Measurements from ENCODE around the gene TMEM132C. TPM values are rescaled to one million over a fixed set of nuclear protein-coding genes. Genes with fewer than 3 reads are reported as not detected.

The TMEM132C gene
- total RNA-seq, 6 experiments from 2014 or later = 0.04 to 0.19 (median 0.06) TPM; not detected in 3

DNA sequence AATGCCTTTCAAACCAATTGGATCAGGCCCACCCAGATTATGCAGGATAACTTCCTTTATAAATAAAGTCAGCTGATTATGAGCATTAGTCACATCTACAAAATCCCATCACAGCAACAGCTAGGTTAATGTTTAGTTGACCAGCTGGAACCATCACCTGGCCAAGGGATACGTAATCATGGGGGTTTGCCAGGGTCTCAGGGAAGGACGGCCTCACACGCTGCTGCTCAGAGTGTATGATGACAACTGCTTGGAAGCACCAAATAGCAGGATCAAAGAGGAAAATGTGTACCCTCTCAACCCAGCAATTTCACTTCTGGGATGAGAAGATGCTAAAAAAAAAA is 394.2 kb downstream of the TMEM132C start:
- ATAC-seq (peak in 1 of 4 donors; percentile 18), DNase-seq (no peak)
- TF ChIP-seq, protein P1, sequence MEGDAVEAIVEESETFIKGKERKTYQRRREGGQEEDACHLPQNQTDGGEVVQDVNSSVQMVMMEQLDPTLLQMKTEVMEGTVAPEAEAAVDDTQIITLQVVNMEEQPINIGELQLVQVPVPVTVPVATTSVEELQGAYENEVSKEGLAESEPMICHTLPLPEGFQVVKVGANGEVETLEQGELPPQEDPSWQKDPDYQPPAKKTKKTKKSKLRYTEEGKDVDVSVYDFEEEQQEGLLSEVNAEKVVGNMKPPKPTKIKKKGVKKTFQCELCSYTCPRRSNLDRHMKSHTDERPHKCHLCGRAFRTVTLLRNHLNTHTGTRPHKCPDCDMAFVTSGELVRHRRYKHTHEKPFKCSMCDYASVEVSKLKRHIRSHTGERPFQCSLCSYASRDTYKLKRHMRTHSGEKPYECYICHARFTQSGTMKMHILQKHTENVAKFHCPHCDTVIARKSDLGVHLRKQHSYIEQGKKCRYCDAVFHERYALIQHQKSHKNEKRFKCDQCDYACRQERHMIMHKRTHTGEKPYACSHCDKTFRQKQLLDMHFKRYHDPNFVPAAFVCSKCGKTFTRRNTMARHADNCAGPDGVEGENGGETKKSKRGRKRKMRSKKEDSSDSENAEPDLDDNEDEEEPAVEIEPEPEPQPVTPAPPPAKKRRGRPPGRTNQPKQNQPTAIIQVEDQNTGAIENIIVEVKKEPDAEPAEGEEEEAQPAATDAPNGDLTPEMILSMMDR (IDR thresholded peaks at IDR 0.05) = no peak
- no peak for TF ChIP-seq POLR2A (IDR thresholded peaks at IDR 0.05)
- no peaks in the 10 kb centered on the region for H3K36me3 ChIP-seq
- H3K27ac ChIP-seq = no peak overlapping the region
- H3K4me3 ChIP-seq = no peak overlapping the region
- no peaks in the 10 kb centered on the region for H3K9me3 ChIP-seq
- H3K27me3 ChIP-seq = no peaks in the 10 kb centered on the region
- no peaks in the 10 kb centered on the region for H3K4me1 ChIP-seq
- intact Hi-C loops (cut with DNase I) = no loop called here
- 32% methylated on average over 3 of the region's 3 CpGs for WGBS (ENCODE audit: insufficient coverage, low coverage, low lambda C conversion rate, missing lambda C conversion rate)

DNA sequence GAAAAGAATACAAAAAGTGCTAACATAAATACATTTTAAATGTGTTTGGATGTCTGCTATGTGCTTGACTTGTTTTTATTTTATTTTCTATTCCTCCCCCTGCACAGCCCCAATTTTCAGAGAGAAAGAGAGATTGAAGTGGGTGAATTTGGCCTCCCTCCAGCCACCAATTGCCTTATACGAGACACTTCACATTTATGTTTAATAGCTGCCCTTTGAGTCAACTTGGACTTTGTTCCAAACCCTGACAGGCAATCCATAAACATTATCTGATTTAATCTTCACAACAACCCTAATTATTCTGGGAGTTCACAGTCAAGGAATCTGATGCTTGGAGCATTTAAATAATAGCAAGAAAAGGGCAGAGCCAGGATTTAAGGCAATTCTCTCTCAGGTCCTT is 395.1 kb downstream of the TMEM132C start:
- intact Hi-C loops (cut with DNase I) = no loop called here
- Histone ChIP-seq H3K9me3 (no peaks in the 10 kb centered on the region), H3K36me3 (no peaks in the 10 kb centered on the region), H3K27me3 (no peaks in the 10 kb centered on the region), H3K4me3 (no peak overlapping the region), H3K27ac (no peak overlapping the region), H3K4me1 (no peaks in the 10 kb centered on the region)
- DNase-seq = no peak
- ATAC-seq = no peak
- 35% methylated on average over 1 of the region's 1 CpG for WGBS (ENCODE audit: insufficient coverage, low coverage, low lambda C conversion rate, missing lambda C conversion rate)
- no peak for TF ChIP-seq POLR2A (IDR thresholded peaks at IDR 0.05)
- TF ChIP-seq, protein P1 (IDR thresholded peaks at IDR 0.05) = no peak

DNA sequence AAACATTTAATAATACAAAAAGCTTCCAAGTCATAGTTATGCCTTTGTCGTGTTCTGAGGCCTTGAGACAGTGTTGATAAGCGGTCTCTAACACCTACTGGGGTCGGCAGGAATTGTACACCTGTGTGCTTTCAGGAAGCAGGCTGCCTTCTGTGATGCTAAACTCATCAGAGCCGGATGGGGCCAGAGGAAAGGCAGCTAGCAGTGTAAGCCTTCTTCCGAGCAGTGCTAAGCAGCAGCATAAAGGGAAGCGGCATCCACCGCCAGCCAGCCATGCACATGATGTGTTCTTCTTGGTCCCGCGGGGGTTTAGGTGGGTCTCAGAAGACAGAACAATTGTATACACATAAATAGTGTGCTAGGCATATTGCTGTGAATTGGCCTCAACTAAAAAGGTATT is 397.5 kb downstream of the TMEM132C start:
- DNase-seq (no peak), ATAC-seq (no peak)
- Histone ChIP-seq H3K27me3 (no peaks in the 10 kb centered on the region), H3K4me3 (no peak overlapping the region), H3K36me3 (no peaks in the 10 kb centered on the region), H3K4me1 (no peaks in the 10 kb centered on the region), H3K27ac (no peak overlapping the region), H3K9me3 (no peaks in the 10 kb centered on the region)
- 52% methylated on average over 6 of the region's 9 CpGs for WGBS (ENCODE audit: insufficient coverage, low coverage, low lambda C conversion rate, missing lambda C conversion rate)
- TF ChIP-seq, protein P1 (IDR thresholded peaks at IDR 0.05) = no peak
- TF ChIP-seq POLR2A (IDR thresholded peaks at IDR 0.05) = no peak
- intact Hi-C loops (cut with DNase I) = no loop called here

DNA sequence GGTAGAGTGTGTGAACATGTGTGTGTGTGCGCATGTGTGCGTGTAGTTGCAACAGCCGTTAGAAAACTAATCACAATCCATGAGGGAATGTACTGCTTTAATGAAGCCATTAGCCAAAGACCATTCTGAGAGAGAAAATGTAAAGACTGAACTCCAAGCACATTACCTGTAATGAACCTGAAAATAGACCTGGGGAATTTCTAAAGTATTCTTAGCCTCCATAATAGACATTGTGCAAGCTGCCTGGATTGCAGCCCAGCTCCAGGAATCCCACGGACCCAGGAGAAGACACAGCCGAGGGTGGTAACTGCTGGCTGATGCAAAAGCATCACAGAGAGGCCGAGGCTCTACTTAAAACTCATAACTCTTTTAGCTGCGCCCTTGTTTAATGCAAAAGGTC is 400.2 kb downstream of the TMEM132C start:
- Histone ChIP-seq H3K4me1 (no peaks in the 10 kb centered on the region), H3K9me3 (no peaks in the 10 kb centered on the region), H3K4me3 (no peak overlapping the region), H3K27ac (no peak overlapping the region), H3K36me3 (no peaks in the 10 kb centered on the region), H3K27me3 (no peaks in the 10 kb centered on the region)
- 72% methylated on average over 7 of the region's 7 CpGs for WGBS (ENCODE audit: insufficient coverage, low coverage, low lambda C conversion rate, missing lambda C conversion rate)
- ATAC-seq (no peak), DNase-seq (no peak)
- TF ChIP-seq, protein P1 (IDR thresholded peaks at IDR 0.05) = no peak
- no peak for TF ChIP-seq POLR2A (IDR thresholded peaks at IDR 0.05)
- intact Hi-C loops (cut with DNase I) = no loop called here

DNA sequence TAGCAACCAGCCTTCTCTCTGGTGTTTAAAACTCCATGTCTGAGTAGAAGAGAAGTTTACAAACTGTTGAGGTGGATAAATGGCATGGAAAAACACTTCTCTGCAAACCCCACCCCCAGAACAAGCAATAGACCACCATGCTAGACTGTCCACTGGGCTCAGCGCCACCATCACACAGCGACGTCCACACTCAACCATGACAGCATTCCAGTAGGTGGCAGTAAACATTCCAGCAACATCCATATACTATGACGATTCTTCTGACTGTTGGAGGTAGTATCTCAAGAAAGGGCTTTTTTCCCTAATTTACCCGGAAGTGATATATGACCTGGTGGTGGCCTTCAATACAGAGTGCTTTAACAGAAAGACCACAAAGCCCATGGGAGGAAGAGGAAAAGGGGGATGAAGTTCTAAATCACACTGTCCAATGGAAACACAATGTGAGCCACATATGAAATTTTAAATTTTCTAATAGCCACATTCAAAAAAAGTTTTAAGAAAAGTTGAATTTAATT is 404.6 kb downstream of the TMEM132C start:
- Histone ChIP-seq H3K4me3 (no peak overlapping the region), H3K4me1 (no peaks in the 10 kb centered on the region), H3K27ac (no peak overlapping the region), H3K27me3 (no peaks in the 10 kb centered on the region), H3K9me3 (no peaks in the 10 kb centered on the region), H3K36me3 (no peaks in the 10 kb centered on the region)
- intact Hi-C loops (cut with DNase I) = no loop called here
- TF ChIP-seq, protein P1 (IDR thresholded peaks at IDR 0.05) = peak in 2 of 4 donors; percentile 13 to 27
- TF ChIP-seq POLR2A (IDR thresholded peaks at IDR 0.05) = no peak
- DNase-seq (no peak), ATAC-seq (peak in 1 of 4 donors; percentile 25)
- WGBS (ENCODE audit: insufficient coverage, low coverage, low lambda C conversion rate, missing lambda C conversion rate) = 78% methylated on average over 5 of the region's 5 CpGs

All from right lobe of liver (tissue), 6 donors.